Tibial nerve (tissue), 4 donors: Measurements from ENCODE around the gene EPM2A.

Source experiments
- EP300 ChIP-seq, 2 donors: sonication (generic); formaldehyde crosslinking; IDR thresholded peaks; one replicate each; pipeline ENCODE4 v1.6.1; 2017; ENCODE audit warnings: antibody characterized with exemption in 2 of 2, mild to moderate bottlenecking in 1 of 2
- POLR2A ChIP-seq, 2 donors: fragments of 450-650 bp; IDR thresholded peaks; one replicate each; pipeline ENCODE4 v1.6.1; 2017; ENCODE audit warnings: antibody characterized with exemption in 2 of 2, mild to moderate bottlenecking in 2 of 2, moderate library complexity in 2 of 2
- TF ChIP-seq, protein P1 (sequence below), 5 experiments: fragments of 200-600 bp in 3 of 5; fragments of 450-650 bp in 2 of 5; sonication (generic) in 3 of 5; IDR thresholded peaks; one replicate each; pipeline ENCODE4 v1.5.1; 2016 to 2019; ENCODE audit warnings: antibody characterized with exemption in 5 of 5, mild to moderate bottlenecking in 3 of 5, moderate library complexity in 2 of 5

DNA sequence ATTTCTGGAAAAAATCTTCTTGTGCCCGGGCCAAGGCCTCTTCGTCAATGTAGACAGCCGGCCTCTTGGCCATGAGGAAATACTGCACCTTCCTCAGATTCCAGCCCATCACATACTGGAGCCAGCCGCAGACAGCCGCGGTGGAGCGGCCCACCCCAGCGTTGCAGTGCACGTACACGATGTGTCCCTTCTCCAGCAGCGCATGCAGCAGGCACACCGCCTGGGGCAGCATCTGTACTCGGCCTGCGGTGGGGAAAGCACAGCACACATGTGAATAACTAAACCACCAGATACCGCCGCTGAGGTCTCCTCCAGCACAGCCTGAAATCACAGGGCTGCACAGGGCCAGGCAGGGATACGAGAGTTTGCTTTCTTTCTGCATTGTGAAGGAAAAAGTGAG is 107.9 kb downstream of the EPM2A start:
- TF ChIP-seq, protein P1, sequence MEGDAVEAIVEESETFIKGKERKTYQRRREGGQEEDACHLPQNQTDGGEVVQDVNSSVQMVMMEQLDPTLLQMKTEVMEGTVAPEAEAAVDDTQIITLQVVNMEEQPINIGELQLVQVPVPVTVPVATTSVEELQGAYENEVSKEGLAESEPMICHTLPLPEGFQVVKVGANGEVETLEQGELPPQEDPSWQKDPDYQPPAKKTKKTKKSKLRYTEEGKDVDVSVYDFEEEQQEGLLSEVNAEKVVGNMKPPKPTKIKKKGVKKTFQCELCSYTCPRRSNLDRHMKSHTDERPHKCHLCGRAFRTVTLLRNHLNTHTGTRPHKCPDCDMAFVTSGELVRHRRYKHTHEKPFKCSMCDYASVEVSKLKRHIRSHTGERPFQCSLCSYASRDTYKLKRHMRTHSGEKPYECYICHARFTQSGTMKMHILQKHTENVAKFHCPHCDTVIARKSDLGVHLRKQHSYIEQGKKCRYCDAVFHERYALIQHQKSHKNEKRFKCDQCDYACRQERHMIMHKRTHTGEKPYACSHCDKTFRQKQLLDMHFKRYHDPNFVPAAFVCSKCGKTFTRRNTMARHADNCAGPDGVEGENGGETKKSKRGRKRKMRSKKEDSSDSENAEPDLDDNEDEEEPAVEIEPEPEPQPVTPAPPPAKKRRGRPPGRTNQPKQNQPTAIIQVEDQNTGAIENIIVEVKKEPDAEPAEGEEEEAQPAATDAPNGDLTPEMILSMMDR (IDR thresholded peaks at IDR 0.05) = no peak
- no peak for TF ChIP-seq EP300 (IDR thresholded peaks at IDR 0.05)
- no peak for TF ChIP-seq POLR2A (IDR thresholded peaks at IDR 0.05)
